ENCODE data around the gene SS18.

Gene SS18

GRCh38 chr18:26017929-26018328 lies 72.5 kb downstream of the SS18 start:
- peak; percentile 38 for TF ChIP-seq CTCF (conservative IDR thresholded peaks at IDR 0.05)
- no peak overlapping the region for H3K27ac ChIP-seq

- no peak overlapping the region for H3K27ac ChIP-seq
- no peak for TF ChIP-seq CTCF (conservative IDR thresholded peaks at IDR 0.05)
Measured at GRCh38 chr18:26014462-26014861, 76.0 kb downstream of the SS18 start.

- no peak for TF ChIP-seq CTCF (conservative IDR thresholded peaks at IDR 0.05)
- no peak overlapping the region for H3K27ac ChIP-seq
Measured at GRCh38 chr18:26008619-26009018, 81.8 kb downstream of the SS18 start.

GRCh38 chr18:26008096-26008495 lies 82.3 kb downstream of the SS18 start:
- H3K27ac ChIP-seq: no peak overlapping the region
- no peak for TF ChIP-seq CTCF (conservative IDR thresholded peaks at IDR 0.05)

GRCh38 chr18:26005950-26006349 lies 84.5 kb downstream of the SS18 start:
- no peak for TF ChIP-seq CTCF (conservative IDR thresholded peaks at IDR 0.05)
- no peak overlapping the region for H3K27ac ChIP-seq

- TF ChIP-seq CTCF (conservative IDR thresholded peaks at IDR 0.05): no peak
- H3K27ac ChIP-seq: no peak overlapping the region
Measured at GRCh38 chr18:26004832-26005231, 85.6 kb downstream of the SS18 start.

GRCh38 chr18:26003817-26004216 lies 86.6 kb downstream of the SS18 start:
- H3K27ac ChIP-seq: no peak overlapping the region
- no peak for TF ChIP-seq CTCF (conservative IDR thresholded peaks at IDR 0.05)

- TF ChIP-seq CTCF (conservative IDR thresholded peaks at IDR 0.05): no peak
- no peak overlapping the region for H3K27ac ChIP-seq
Measured at GRCh38 chr18:26003356-26003755, 87.1 kb downstream of the SS18 start.

All from VCaP (cell line).